Esophagus squamous epithelium (tissue), 4 donors: ENCODE results near the gene ARVCF.

ENCODE experiments used
- CTCF ChIP-seq, 6 experiments: fragments of 450-650 bp in 4 of 6; fragments of 200-600 bp in 2 of 6; sonication (generic) in 2 of 6; IDR thresholded peaks; one replicate each; pipeline ENCODE4 v1.5.1; 2016 to 2019; ENCODE audit warnings: antibody characterized with exemption in 6 of 6, mild to moderate bottlenecking in 4 of 6, moderate library complexity in 4 of 6
- POLR2A ChIP-seq, 4 donors: fragments of 450-650 bp; IDR thresholded peaks; one replicate each; pipeline ENCODE4 v1.6.1; 2017; ENCODE audit warnings: antibody characterized with exemption in 4 of 4, mild to moderate bottlenecking in 4 of 4, moderate library complexity in 3 of 4

- TF ChIP-seq CTCF (IDR thresholded peaks at IDR 0.05) = no peak
- no peak for TF ChIP-seq POLR2A (IDR thresholded peaks at IDR 0.05)
Observed at GRCh38 chr22:20054034-20054427, 37.4 kb upstream of the ARVCF start.
